IMR-90 (cell line): ENCODE measurements around the gene LMNB1. TPM values are rescaled to one million over a fixed set of nuclear protein-coding genes. Genes with fewer than 3 reads are reported as not detected.

Source experiments
- ATAC-seq: fragments of 200-7000 bp; cut with Tn5 transposase; 2 replicates; pipeline ENCODE4 v1.9.1; 2020; ENCODE audit warnings: low read depth, mild to moderate bottlenecking, moderate library complexity
- BruUV-seq: library from RNA; stranded (reverse); fragments of 400-500 nt; replicated peaks from 2 replicates; lab custom pipeline; 2021; lab: Mats Ljungman, UMichigan
- CTCF ChIA-PET: fragments of 300-600 bp; formaldehyde crosslinking; extraction: SDS; loops from one replicate; lab custom pipeline; 2021; ENCODE audit warnings: antibody characterized with exemption; lab: Yijun Ruan, JAX
- POLR2A ChIA-PET: fragments of 300-600 bp; sonication (Branson Sonifier 250); formaldehyde crosslinking; loops from one replicate; lab custom pipeline; 2022; ENCODE audit warnings: antibody characterized with exemption; ENCODE audit not compliant: unreplicated experiment; lab: Charles Lee
- DNase-seq: peaks from one replicate; pipeline ENCODE4 v3.0.0; 2013
- H2AFZ ChIP-seq: replicated peaks from 2 replicates; pipeline ENCODE3; 2013; ENCODE audit warnings: low read length, mild to moderate bottlenecking; ENCODE audit not compliant: poor library complexity
- H2AK5ac ChIP-seq: 2 replicates; pipeline ENCODE4 v1.6.1; 2013; ENCODE audit warnings: low read depth, low read length, inconsistent platforms
- H2AK9ac ChIP-seq: replicated peaks from 2 replicates; pipeline ENCODE3; 2013; ENCODE audit warnings: mild to moderate bottlenecking, low read depth, low read length, moderate library complexity; ENCODE audit not compliant: poor library complexity
- H2BK120ac ChIP-seq: 2 replicates; pipeline ENCODE4 v1.6.1; 2013; ENCODE audit warnings: low read depth, low read length, inconsistent platforms
- H2BK15ac ChIP-seq: 3 replicates; pipeline ENCODE4 v1.6.1; 2013; ENCODE audit warnings: low read depth, low read length, inconsistent platforms
- H2BK20ac ChIP-seq: 2 replicates; pipeline ENCODE4 v1.6.1; 2013; ENCODE audit warnings: low read depth, mild to moderate bottlenecking, inconsistent platforms, low read length, moderate library complexity
- H2BK5ac ChIP-seq: 2 replicates; pipeline ENCODE4 v1.6.1; 2013; ENCODE audit warnings: mild to moderate bottlenecking, low read depth, low read length, inconsistent platforms; ENCODE audit not compliant: poor library complexity, severe bottlenecking
- H3K14ac ChIP-seq: replicated peaks from 2 replicates; pipeline ENCODE4 v1.6.1; 2013; ENCODE audit warnings: low read depth, low read length, inconsistent platforms
- H3K18ac ChIP-seq: 2 replicates; pipeline ENCODE4 v1.6.1; 2013; ENCODE audit warnings: low read depth, low read length, control low read depth
- H3K23ac ChIP-seq: 2 replicates; pipeline ENCODE4 v1.6.1; 2013; ENCODE audit warnings: low read depth, low read length, inconsistent platforms
- H3K27ac ChIP-seq: 2 replicates; pipeline ENCODE4 v1.5.1; 2013; ENCODE audit warnings: mild to moderate bottlenecking, control low read depth, low read length; ENCODE audit not compliant: insufficient read depth
- H3K27me3 ChIP-seq: 2 replicates; pipeline ENCODE4 v1.6.1; 2013; ENCODE audit warnings: low read length; ENCODE audit not compliant: control insufficient read depth, insufficient read depth
- H3K36me3 ChIP-seq: 2 replicates; pipeline ENCODE4 v1.6.1; 2013; ENCODE audit warnings: low read length, mixed read lengths; ENCODE audit not compliant: control insufficient read depth, insufficient read depth
- H3K4ac ChIP-seq: 2 replicates; pipeline ENCODE4 v1.6.1; 2013; ENCODE audit warnings: low read depth, low read length, inconsistent platforms
- H3K4me1 ChIP-seq: 2 replicates; pipeline ENCODE4 v1.6.1; 2013; ENCODE audit warnings: low read length, mixed read lengths; ENCODE audit not compliant: control insufficient read depth, insufficient read depth
- H3K4me2 ChIP-seq: 2 replicates; pipeline ENCODE4 v1.6.1; 2013; ENCODE audit warnings: low read depth, mild to moderate bottlenecking, control low read depth, low read length, moderate library complexity
- H3K4me3 ChIP-seq: 2 replicates; pipeline ENCODE4 v1.5.1; 2013; ENCODE audit warnings: low read depth, mild to moderate bottlenecking, control low read depth, low read length, moderate library complexity; ENCODE audit not compliant: insufficient read depth
- H3K56ac ChIP-seq: 2 replicates; pipeline ENCODE4 v1.6.1; 2013; ENCODE audit warnings: low read length, inconsistent platforms; ENCODE audit not compliant: insufficient read depth; ENCODE audit errors: extremely low read depth
- H3K79me1 ChIP-seq, 2 experiments: 2 replicates each; pipeline ENCODE4 v1.6.1; 2013; ENCODE audit warnings: low read length in 2 of 2, inconsistent platforms in 1 of 2, low read depth in 1 of 2
- H3K9ac ChIP-seq: 2 replicates; pipeline ENCODE4 v1.6.1; 2013; ENCODE audit warnings: low read depth, low read length, control low read depth
- H3K9me1 ChIP-seq: 2 replicates; pipeline ENCODE4 v1.6.1; 2013; ENCODE audit warnings: low read length, inconsistent platforms; ENCODE audit not compliant: insufficient read depth
- H3K9me3 ChIP-seq: 2 replicates; pipeline ENCODE4 v1.6.1; 2013; ENCODE audit warnings: low read length; ENCODE audit not compliant: control insufficient read depth, insufficient read depth
- H4K20me1 ChIP-seq: 2 replicates; pipeline ENCODE4 v1.6.1; 2013; ENCODE audit warnings: low read length, inconsistent platforms; ENCODE audit not compliant: insufficient read depth
- H4K5ac ChIP-seq: 2 replicates; pipeline ENCODE4 v1.6.1; 2013; ENCODE audit warnings: mild to moderate bottlenecking, low read depth, low read length, control low read depth
- H4K8ac ChIP-seq, 2 experiments: 2 replicates each; pipeline ENCODE4 v1.6.1; 2013; ENCODE audit warnings: low read depth in 2 of 2, low read length in 2 of 2, control low read depth in 1 of 2, inconsistent platforms in 1 of 2
- H4K91ac ChIP-seq: 2 replicates; pipeline ENCODE4 v1.6.1; 2013; ENCODE audit warnings: low read depth, low read length, inconsistent platforms; ENCODE audit not compliant: insufficient read depth
- BHLHE40 ChIP-seq: fragments of 150-350 bp; IDR thresholded peaks from 2 replicates; pipeline ENCODE4 v1.6.1; 2016; ENCODE audit warnings: mild to moderate bottlenecking, low read depth, low read length
- CHD1 ChIP-seq: IDR thresholded peaks from 2 replicates; pipeline ENCODE4 v1.6.1; 2012; ENCODE audit warnings: low read depth, low read length, improper control_type of control experiment
- FOS ChIP-seq: fragments of 150-350 bp; IDR thresholded peaks from 2 replicates; pipeline ENCODE4 v1.6.1; 2016; ENCODE audit warnings: low read depth, low read length
- MAFK ChIP-seq: IDR thresholded peaks from 2 replicates; pipeline ENCODE4 v1.6.1; 2012; ENCODE audit warnings: low read depth, low read length, improper control_type of control experiment
- MAZ ChIP-seq: IDR thresholded peaks from 2 replicates; pipeline ENCODE4 v1.6.1; 2012; ENCODE audit warnings: low read depth, mild to moderate bottlenecking, low read length, improper control_type of control experiment, moderate library complexity, borderline replicate concordance
- MXI1 ChIP-seq: IDR thresholded peaks from 2 replicates; pipeline ENCODE4 v1.6.1; 2012; ENCODE audit warnings: low read depth, mild to moderate bottlenecking, low read length, moderate library complexity, borderline replicate concordance
- NFE2L2 ChIP-seq: fragments of 150-350 bp; IDR thresholded peaks from 2 replicates; pipeline ENCODE4 v1.6.1; 2016; ENCODE audit warnings: low read depth, mild to moderate bottlenecking, low read length
- POLR2A ChIP-seq: IDR thresholded peaks from 2 replicates; pipeline ENCODE4 v1.6.1; 2012; ENCODE audit warnings: mild to moderate bottlenecking, low read depth, low read length
- RFX5 ChIP-seq: IDR thresholded peaks from 2 replicates; pipeline ENCODE4 v1.8.0; 2012; ENCODE audit warnings: low read depth, mild to moderate bottlenecking, low read length, moderate library complexity
- dilution Hi-C: fragments of 300-500 bp; cut with HindIII; formaldehyde crosslinking; loops from one replicate; pipeline ENCODE4 v1.14.3; 2018; ENCODE audit warnings: low sequenced_read_pairs; ENCODE audit not compliant: unreplicated experiment
- in situ Hi-C: fragments of 300-500 bp; cut with MboI; formaldehyde crosslinking; loops from 3 replicates; pipeline ENCODE4 v1.14.3; 2019; ENCODE audit warnings: low sequenced_read_pairs, inconsistent platforms, mixed read lengths
- intact Hi-C: fragments of 100-400 bp; cut with micrococcal nuclease; formaldehyde crosslinking; loops from 2 replicates; pipeline ENCODE4 v1.10.0; 2022
- polyA plus RNA-seq, 3 experiments: library from polyadenylated mRNA; depleted of rRNA; stranded (reverse); fragments of >200 nt; gene quantifications; 2 replicates each; pipeline ENCODE4 v1.2.3, GENCODE V29; 2012; ENCODE audit warnings: low replicate concordance in 1 of 3
- total RNA-seq: library from RNA; depleted of rRNA; stranded (reverse); fragments of >200 nt; gene quantifications from 2 replicates; pipeline ENCODE4 v1.2.3, GENCODE V29; 2012
- TF ChIP-seq, protein P1 (sequence below): fragments of 150-350 bp; IDR thresholded peaks from 2 replicates; pipeline ENCODE4 v1.6.1; 2016; ENCODE audit warnings: low read depth, mild to moderate bottlenecking, low read length, moderate library complexity, borderline replicate concordance

The LMNB1 gene
- total and polyA plus RNA-seq, 2 of the 4 experiments (the other 2 are of a cell fraction) = 36.0 to 53.6 TPM

DNA sequence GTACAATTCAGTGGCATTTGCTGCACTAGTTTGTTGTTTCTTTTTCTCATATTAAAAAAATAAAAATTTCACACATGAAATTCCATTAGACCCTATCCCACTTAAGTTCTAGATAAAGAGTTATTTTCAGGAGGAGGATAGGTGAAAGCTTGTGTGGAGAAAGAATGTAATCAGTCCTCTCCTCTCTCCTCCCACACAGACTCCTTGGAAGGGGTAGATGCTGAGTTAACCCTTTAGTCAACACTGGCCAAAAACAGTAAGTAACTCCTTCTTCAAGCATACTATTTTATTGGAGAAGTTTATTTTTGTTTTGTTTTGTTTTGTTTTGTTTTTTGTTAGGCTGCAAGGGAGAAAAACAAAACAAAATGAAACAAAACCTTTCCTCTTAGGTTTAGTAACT is 30.6 kb upstream of the LMNB1 start:
- intact Hi-C loops = no loop called here
- dilution Hi-C loops = no loop called here
- Histone ChIP-seq H3K4me1 (peaks cover 2% of the 10 kb centered on the region; the same call in 1 of the 2 replicates), H3K27ac (no peak overlapping the region), H3K4ac (no peak overlapping the region), H4K5ac (no peak overlapping the region), H2BK20ac (no peak overlapping the region), H3K79me1 (no peaks in the 10 kb centered on the region), H4K8ac (no peak overlapping the region), H2BK120ac (no peak overlapping the region), H3K14ac (no peak overlapping the region), H3K4me3 (no peak overlapping the region), H3K23ac (no peak overlapping the region), H3K9me3 (no peaks in the 10 kb centered on the region), H3K9me1 (no peaks in the 10 kb centered on the region), H2BK15ac (no peak overlapping the region), H3K9ac (no peak overlapping the region), H3K18ac (no peak overlapping the region), H3K36me3 (no peaks in the 10 kb centered on the region), H2AFZ (no peak overlapping the region), H4K20me1 (no peaks in the 10 kb centered on the region), H2AK9ac (no peak overlapping the region), H4K91ac (no peak overlapping the region), H3K56ac (no peak overlapping the region), H2AK5ac (no peak overlapping the region), H3K27me3 (no peaks in the 10 kb centered on the region), H3K4me2 (no peak overlapping the region), H2BK5ac (no peak overlapping the region)
- ChIA-PET POLR2A (no interaction called here), CTCF (no interaction called here)
- DNase-seq (no peak), ATAC-seq (no peak)
- in situ Hi-C loops = no loop called here
- BruUV-seq = no TSS peak
- TF ChIP-seq MXI1 = no peak
- no peak for TF ChIP-seq RFX5
- TF ChIP-seq, protein P1, sequence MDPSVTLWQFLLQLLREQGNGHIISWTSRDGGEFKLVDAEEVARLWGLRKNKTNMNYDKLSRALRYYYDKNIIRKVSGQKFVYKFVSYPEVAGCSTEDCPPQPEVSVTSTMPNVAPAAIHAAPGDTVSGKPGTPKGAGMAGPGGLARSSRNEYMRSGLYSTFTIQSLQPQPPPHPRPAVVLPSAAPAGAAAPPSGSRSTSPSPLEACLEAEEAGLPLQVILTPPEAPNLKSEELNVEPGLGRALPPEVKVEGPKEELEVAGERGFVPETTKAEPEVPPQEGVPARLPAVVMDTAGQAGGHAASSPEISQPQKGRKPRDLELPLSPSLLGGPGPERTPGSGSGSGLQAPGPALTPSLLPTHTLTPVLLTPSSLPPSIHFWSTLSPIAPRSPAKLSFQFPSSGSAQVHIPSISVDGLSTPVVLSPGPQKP = no peak
- TF ChIP-seq BHLHE40 = no peak
- TF ChIP-seq FOS = no peak
- TF ChIP-seq MAFK = no peak
- TF ChIP-seq MAZ = no peak
- TF ChIP-seq CHD1 = no peak
- no peak for TF ChIP-seq NFE2L2
- TF ChIP-seq POLR2A = no peak
